ENCODE data around the gene SNAI3. TPM values are rescaled to one million over a fixed set of nuclear protein-coding genes. Genes with fewer than 3 reads are reported as not detected.

SNAI3 gene
- total RNA-seq, result 1 to 10 TPM; 4.8 to 7.6 (median 6.0) TPM
- polyA plus RNA-seq, result 1 to 10 TPM; 5.6 to 7.8 (median 7.1) TPM
- long read RNA-seq, donor 1, result 0 reads
- long read RNA-seq, donor 2, partial matches to known transcripts, result 0 of 1 reads
- long read RNA-seq, donor 2, other reads (novel, unspliced or antisense), result 0 of 1 reads

DNA sequence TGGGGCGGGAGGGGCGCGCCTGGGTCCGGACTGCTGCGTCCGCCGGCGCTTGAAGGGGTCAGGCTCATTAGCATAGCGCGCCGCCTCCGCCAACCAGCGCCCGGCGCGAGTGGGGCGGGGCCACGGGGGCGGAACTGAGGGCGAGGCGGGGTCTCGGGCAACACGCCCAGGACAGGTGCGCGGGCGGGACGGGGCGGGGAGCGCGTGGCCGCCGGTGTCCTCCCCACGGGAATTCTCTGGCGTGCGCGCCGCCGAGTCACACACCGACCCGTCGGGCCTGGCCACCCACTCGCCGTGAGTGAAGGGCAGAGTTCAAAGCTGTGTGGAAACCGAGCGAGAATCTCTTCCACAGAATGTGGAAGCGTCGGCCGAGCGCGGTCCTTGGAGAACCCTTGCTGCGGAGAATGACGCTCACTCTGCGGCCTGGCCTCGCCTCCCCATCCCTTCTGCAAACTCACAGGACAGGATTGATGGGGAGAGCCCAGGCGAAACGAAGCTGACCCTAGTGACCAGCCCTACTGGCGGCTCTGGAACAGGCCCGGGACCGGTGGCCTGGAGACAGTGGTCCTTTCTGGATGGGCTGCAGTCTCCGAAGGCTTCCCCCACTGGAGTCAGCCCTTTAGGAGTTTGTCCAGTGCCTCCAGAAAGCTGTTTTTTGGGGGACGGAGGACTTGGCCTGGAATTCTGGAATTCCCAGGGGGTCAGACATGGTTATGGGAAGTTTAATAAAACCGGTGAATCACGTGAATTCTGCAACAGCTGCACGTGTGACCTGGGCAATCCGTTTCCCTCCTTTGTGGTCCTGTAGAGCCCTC, at the start of gene SNAI3:
SNAI3 (minus strand) TSS at position 69 of the 815 bp plus-strand sequence. CDS start 101 bp downstream, outside the sequence.
- Histone ChIP-seq H3K9me3 (no peaks in the 10 kb centered on the region), H3K27ac (peak within 1 kb of the TSS; percentile 68 to 94 (median 81)), H3K36me3 (no peaks in the 10 kb centered on the region), H3K27me3 (replicated peaks in 1 of 7) (peaks cover 0 to 62% (median 9%) of the 10 kb centered on the region in 7 donors), H3K4me3 (peak within 1 kb of the TSS; percentile 59 to 91 (median 70)), H3K4me1 (peaks cover 20 to 69% (median 54%) of the 10 kb centered on the region in 6 donors)
- WGBS, 5 donors, result 9 to 28% (median 11%) methylated on average over 10 to 65 of the region's 65 CpGs
- intact Hi-C loops (cut with DNase I; ENCODE audit: low total_unique reads), result no loop called here
- TF ChIP-seq, protein P1, sequence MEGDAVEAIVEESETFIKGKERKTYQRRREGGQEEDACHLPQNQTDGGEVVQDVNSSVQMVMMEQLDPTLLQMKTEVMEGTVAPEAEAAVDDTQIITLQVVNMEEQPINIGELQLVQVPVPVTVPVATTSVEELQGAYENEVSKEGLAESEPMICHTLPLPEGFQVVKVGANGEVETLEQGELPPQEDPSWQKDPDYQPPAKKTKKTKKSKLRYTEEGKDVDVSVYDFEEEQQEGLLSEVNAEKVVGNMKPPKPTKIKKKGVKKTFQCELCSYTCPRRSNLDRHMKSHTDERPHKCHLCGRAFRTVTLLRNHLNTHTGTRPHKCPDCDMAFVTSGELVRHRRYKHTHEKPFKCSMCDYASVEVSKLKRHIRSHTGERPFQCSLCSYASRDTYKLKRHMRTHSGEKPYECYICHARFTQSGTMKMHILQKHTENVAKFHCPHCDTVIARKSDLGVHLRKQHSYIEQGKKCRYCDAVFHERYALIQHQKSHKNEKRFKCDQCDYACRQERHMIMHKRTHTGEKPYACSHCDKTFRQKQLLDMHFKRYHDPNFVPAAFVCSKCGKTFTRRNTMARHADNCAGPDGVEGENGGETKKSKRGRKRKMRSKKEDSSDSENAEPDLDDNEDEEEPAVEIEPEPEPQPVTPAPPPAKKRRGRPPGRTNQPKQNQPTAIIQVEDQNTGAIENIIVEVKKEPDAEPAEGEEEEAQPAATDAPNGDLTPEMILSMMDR (IDR thresholded peaks at IDR 0.05 in 8 of 11, conservative IDR thresholded peaks at IDR 0.05 in 3 of 11), result no peak
- peak; percentile 58 to 80 (median 75) for TF ChIP-seq POLR2AphosphoS5 (IDR thresholded peaks at IDR 0.05)
- DNase-seq, result peak; percentile 98

DNA sequence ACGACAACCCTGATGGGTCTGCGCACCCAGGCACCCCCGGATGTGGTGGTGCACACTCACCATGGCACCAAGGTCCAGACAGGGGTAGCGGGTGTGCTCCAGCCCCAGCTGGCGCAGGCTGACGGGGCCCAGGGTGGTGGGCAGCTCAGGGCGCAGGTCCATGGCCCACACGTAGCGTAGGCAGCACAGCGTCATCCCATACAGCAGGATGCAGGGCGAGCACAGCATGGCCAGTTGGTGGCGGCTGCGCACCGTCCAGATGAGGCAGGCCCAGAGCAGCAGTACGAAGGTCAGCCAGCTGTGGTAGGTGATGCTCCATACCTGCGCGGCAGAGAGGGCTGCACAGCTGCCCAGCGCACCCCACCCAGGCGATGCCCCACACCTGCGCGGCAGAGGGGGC, 49.8 kb upstream of the SNAI3 start:
- no peaks in the 10 kb centered on the region for H3K27me3 ChIP-seq (replicated peaks in 1 of 7)
- H3K27ac ChIP-seq, result no peak overlapping the region
- TF ChIP-seq, protein P1 (IDR thresholded peaks at IDR 0.05 in 8 of 11, conservative IDR thresholded peaks at IDR 0.05 in 3 of 11), result peak in 1 of 11 experiments; percentile 4
- no peak for TF ChIP-seq POLR2A (IDR thresholded peaks at IDR 0.05)
- TF ChIP-seq POLR2AphosphoS5 (IDR thresholded peaks at IDR 0.05), result peak in 1 of 3 donors; percentile 30
- H3K4me3 ChIP-seq, result no peak overlapping the region
- peaks cover 0 to 98% (median 74%) of the 10 kb centered on the region in 6 donors for H3K36me3 ChIP-seq
- peaks cover 6 to 41% (median 26%) of the 10 kb centered on the region in 6 donors for H3K4me1 ChIP-seq
- intact Hi-C loops (cut with DNase I; ENCODE audit: low total_unique reads), result loop anchor here (2.0 to 10.0 kb wide), 3 partner anchors 49 to 479 kb away; partner anchors contain the start of genes PIEZO1 and ZNF778
- DNase-seq, result no peak
- no peaks in the 10 kb centered on the region for H3K9me3 ChIP-seq
- 95 to 97% (median 96%) methylated on average over 5 to 21 of the region's 21 CpGs; no CpG with 5 or more reads in 1 of the 5 donors for WGBS, 5 donors

- intact Hi-C loops (cut with DNase I; ENCODE audit: low total_unique reads), result loop anchor here (2.0 to 10.0 kb wide), 3 partner anchors 49 to 479 kb away; partner anchors contain the start of genes PIEZO1 and ZNF778
- TF ChIP-seq POLR2AphosphoS5 (IDR thresholded peaks at IDR 0.05) (peak in 2 of 3 donors; percentile 19), POLR2A (IDR thresholded peaks at IDR 0.05) (no peak)
- TF ChIP-seq, protein P1 (IDR thresholded peaks at IDR 0.05 in 8 of 11, conservative IDR thresholded peaks at IDR 0.05 in 3 of 11), result peak in 1 of 11 experiments; percentile 7
- DNase-seq, result no peak
- Histone ChIP-seq H3K27me3 (replicated peaks in 1 of 7) (no peaks in the 10 kb centered on the region), H3K9me3 (no peaks in the 10 kb centered on the region), H3K4me1 (peaks cover 6 to 39% (median 26%) of the 10 kb centered on the region in 6 donors), H3K4me3 (no peak overlapping the region), H3K27ac (no peak overlapping the region), H3K36me3 (peaks cover 0 to 98% (median 74%) of the 10 kb centered on the region in 6 donors)
- 86 to 98% (median 95%) methylated on average over 5 to 10 of the region's 10 CpGs for WGBS, 5 donors
Measured at GRCh38 chr16:88735616-88736015, 49.3 kb upstream of the SNAI3 start.

All from spleen (tissue), 13 donors.